GM23338 (cell line): ENCODE results near the gene PARD6A. TPM values are rescaled to one million over a fixed set of nuclear protein-coding genes. Genes with fewer than 3 reads are reported as not detected.

Experiments
- ATAC-seq: fragments of 200-7000 bp; cut with Tn5 transposase; 3 replicates; pipeline ENCODE4 v1.9.1; 2020
- DNase-seq: peaks from one replicate; pipeline ENCODE4 v3.0.0-alpha.2; 2015; ENCODE audit warnings: low spot score
- H2AFZ ChIP-seq: fragments of 200-600 bp; sonication (generic); 2 replicates; pipeline ENCODE4 v1.8.0; 2016; ENCODE audit warnings: antibody characterized with exemption, mild to moderate bottlenecking, moderate library complexity
- H3F3A ChIP-seq: fragments of 200-600 bp; sonication (generic); replicated peaks from 2 replicates; pipeline ENCODE4 v1.8.0; 2017; ENCODE audit warnings: antibody characterized with exemption, mixed run types, low read depth
- H3K27ac ChIP-seq: fragments of 200-600 bp; sonication (generic); 2 replicates; pipeline ENCODE4 v1.6.1; 2016; ENCODE audit warnings: low read depth
- H3K27me3 ChIP-seq: fragments of 200-600 bp; sonication (generic); 2 replicates; pipeline ENCODE4 v1.8.0; 2016; ENCODE audit warnings: mild to moderate bottlenecking, mixed run types, moderate library complexity; ENCODE audit not compliant: insufficient read depth
- H3K36me3 ChIP-seq: fragments of 200-600 bp; sonication (generic); 2 replicates; pipeline ENCODE4 v1.8.0; 2016; ENCODE audit warnings: mild to moderate bottlenecking; ENCODE audit not compliant: insufficient read depth
- H3K4me1 ChIP-seq: fragments of 200-600 bp; sonication (generic); 2 replicates; pipeline ENCODE4 v1.8.0; 2016; ENCODE audit warnings: mild to moderate bottlenecking, moderate library complexity; ENCODE audit not compliant: insufficient read depth
- H3K4me2 ChIP-seq: fragments of 200-600 bp; sonication (generic); 2 replicates; pipeline ENCODE4 v1.7.1; 2017; ENCODE audit warnings: mixed run types
- H3K4me3 ChIP-seq: fragments of 200-600 bp; sonication (generic); 2 replicates; pipeline ENCODE4 v1.6.1; 2016; ENCODE audit warnings: mixed run types
- H3K79me2 ChIP-seq: fragments of 200-600 bp; sonication (generic); replicated peaks from 2 replicates; pipeline ENCODE4 v1.8.0; 2017; ENCODE audit warnings: mild to moderate bottlenecking; ENCODE audit not compliant: insufficient read depth
- H3K9me2 ChIP-seq: fragments of 200-600 bp; sonication (generic); 2 replicates; pipeline ENCODE4 v1.8.0; 2017; ENCODE audit not compliant: insufficient read depth
- H4K20me1 ChIP-seq: fragments of 200-600 bp; sonication (generic); replicated peaks from 2 replicates; pipeline ENCODE4 v1.8.0; 2017; ENCODE audit warnings: mild to moderate bottlenecking; ENCODE audit not compliant: insufficient read depth
- H3K27ac Mint-ChIP-seq: 2 replicates; pipeline ENCODE4 v1.8.0; 2020; ENCODE audit warnings: inconsistent platforms, mild to moderate bottlenecking, moderate library complexity, mixed read lengths
- H3K27me3 Mint-ChIP-seq: 3 replicates; pipeline ENCODE4 v1.8.0; 2022; ENCODE audit warnings: low read depth, mild to moderate bottlenecking, moderate library complexity, mixed read lengths, inconsistent platforms; ENCODE audit not compliant: insufficient read depth, poor library complexity
- H3K36me3 Mint-ChIP-seq: 3 replicates; pipeline ENCODE4 v1.8.0; 2021; ENCODE audit warnings: low read depth, mild to moderate bottlenecking, inconsistent platforms, moderate library complexity, mixed read lengths
- H3K4me1 Mint-ChIP-seq: 3 replicates; pipeline ENCODE4 v1.8.0; 2020; ENCODE audit warnings: mild to moderate bottlenecking, inconsistent platforms, mixed read lengths
- H3K4me3 Mint-ChIP-seq: 3 replicates; pipeline ENCODE4 v1.8.0; 2021; ENCODE audit warnings: moderate library complexity, mild to moderate bottlenecking, inconsistent platforms, mixed read lengths
- H3K9me3 Mint-ChIP-seq: 3 replicates; pipeline ENCODE4 v1.8.0; 2020; ENCODE audit warnings: moderate library complexity, mild to moderate bottlenecking, inconsistent platforms, mixed read lengths
- CREB1 ChIP-seq: fragments of 250-450 bp; sonication (Bioruptor Pico); IDR thresholded peaks from 2 replicates; pipeline ENCODE4 v1.5.0; 2020; ENCODE audit warnings: low read depth, mild to moderate bottlenecking, moderate library complexity
- CTCF ChIP-seq, 2 experiments: fragments of 200-600 bp in 1 of 2; sonication (generic) in 1 of 2; conservative IDR thresholded peaks; 2 replicates each; pipeline versions ENCODE4 v1.5.1 to v1.6.1; 2016 to 2017; ENCODE audit warnings: antibody characterized with exemption in 2 of 2, low read depth in 2 of 2, mild to moderate bottlenecking in 2 of 2, moderate library complexity in 1 of 2
- ETS1 ChIP-seq: IDR thresholded peaks from 2 replicates; pipeline ENCODE4 v1.6.1; 2016; ENCODE audit warnings: antibody characterized with exemption
- EZH2phosphoT487 ChIP-seq: fragments of 200-600 bp; sonication (generic); IDR thresholded peaks from one replicate; pipeline ENCODE4 v1.8.1; 2018; ENCODE audit warnings: antibody characterized with exemption; ENCODE audit not compliant: unreplicated experiment
- NANOG ChIP-seq: IDR thresholded peaks from 2 replicates; pipeline ENCODE4 v1.6.1; 2016; ENCODE audit warnings: antibody characterized with exemption, borderline replicate concordance
- POLR2AphosphoS5 ChIP-seq: IDR thresholded peaks from 2 replicates; pipeline ENCODE4 v1.6.1; 2016; ENCODE audit warnings: antibody characterized with exemption, low read depth
- REST ChIP-seq: IDR thresholded peaks from one replicate; pipeline ENCODE4 v1.6.1; 2018; ENCODE audit warnings: antibody characterized with exemption; ENCODE audit not compliant: unreplicated experiment
- STAT1 ChIP-seq: IDR thresholded peaks from one replicate; pipeline ENCODE4 v1.6.1; 2016; ENCODE audit warnings: antibody characterized with exemption; ENCODE audit not compliant: unreplicated experiment
- ZNF331 ChIP-seq: fragments of 250-450 bp; sonication (Bioruptor Pico); IDR thresholded peaks from 2 replicates; pipeline ENCODE4 v1.5.0; 2020; ENCODE audit warnings: low read depth, mild to moderate bottlenecking, moderate library complexity
- polyA plus RNA-seq: library from polyadenylated mRNA; unstranded; fragments of >200 nt; fragmentation: Nextera tagmentation; extraction: Ambion mirVana; gene quantifications from 2 replicates; pipeline ENCODE4 v1.2.1, GENCODE V29; 2016
- total RNA-seq: library from RNA; depleted of rRNA; stranded (reverse); fragments of >200 nt; shearing (Covaris generic); gene quantifications from 2 replicates; pipeline ENCODE4 v1.2.3, GENCODE V29; 2014

Gene PARD6A
- total and polyA plus RNA-seq, 2 experiments from 2014 or later: 11.1 to 15.7 TPM

- H3K4me3 Mint-ChIP-seq: no peak overlapping the region
- peaks cover 10% of the 10 kb centered on the region for H4K20me1 ChIP-seq
- no peak overlapping the region for H2AFZ ChIP-seq
- H3K27ac ChIP-seq: no peak overlapping the region
- H3K36me3 Mint-ChIP-seq: peaks cover 6% of the 10 kb centered on the region; the same call in 2 of the 3 replicates
- H3K27me3 ChIP-seq: no peaks in the 10 kb centered on the region
- DNase-seq (no peak), ATAC-seq (no peak)
- H3K27me3 Mint-ChIP-seq: no peaks in the 10 kb centered on the region
- H3K4me3 ChIP-seq: no peak overlapping the region
- no peaks in the 10 kb centered on the region for H3K9me2 ChIP-seq
- H3K4me2 ChIP-seq: no peak overlapping the region
- H3K27ac Mint-ChIP-seq: no peak overlapping the region
- no peaks in the 10 kb centered on the region for H3K9me3 Mint-ChIP-seq
- H3K4me1 ChIP-seq: no peaks in the 10 kb centered on the region
- H3K79me2 ChIP-seq: peaks cover 38% of the 10 kb centered on the region
- H3F3A ChIP-seq: no peaks in the 10 kb centered on the region
- H3K4me1 Mint-ChIP-seq: 0 out of 3 replicates have a peak, but pooled peaks cover 2% of the 10 kb centered on the region
- no peak for TF ChIP-seq ZNF331 (CRISPR knock-in tag)
- no peak for TF ChIP-seq NANOG
- TF ChIP-seq EZH2phosphoT487: no peak
- no peaks in the 10 kb centered on the region for H3K36me3 ChIP-seq
These were observed 36.8 kb downstream of the PARD6A start for GRCh38 chr16:67697422-67698185.

GRCh38 chr16:67699265-67699664 lies 38.5 kb downstream of the PARD6A start:
- H3K9me2 ChIP-seq: no peaks in the 10 kb centered on the region
- Mint-ChIP-seq H3K27me3 (no peaks in the 10 kb centered on the region), H3K9me3 (no peaks in the 10 kb centered on the region), H3K36me3 (peaks cover 6% of the 10 kb centered on the region; the same call in 2 of the 3 replicates), H3K27ac (no peak overlapping the region), H3K4me3 (no peak overlapping the region), H3K4me1 (0 out of 3 replicates have a peak, but pooled peaks cover 2% of the 10 kb centered on the region)
- no peaks in the 10 kb centered on the region for H3K27me3 ChIP-seq
- no peaks in the 10 kb centered on the region for H3K36me3 ChIP-seq
- peaks cover 10% of the 10 kb centered on the region for H4K20me1 ChIP-seq
- no peak overlapping the region for H2AFZ ChIP-seq
- no peaks in the 10 kb centered on the region for H3K4me1 ChIP-seq
- TF ChIP-seq EZH2phosphoT487 (no peak), CREB1 (CRISPR knock-in tag) (no peak), POLR2AphosphoS5 (no peak), NANOG (no peak), ETS1 (no peak), STAT1 (no peak), REST (no peak), ZNF331 (CRISPR knock-in tag) (no peak), CTCF (conservative IDR thresholded peaks at IDR 0.05; ENCODE audit: low read depth in 2 of 2) (no peak)
- no peaks in the 10 kb centered on the region for H3F3A ChIP-seq
- no peak overlapping the region for H3K27ac ChIP-seq
- H3K4me3 ChIP-seq: no peak overlapping the region
- ATAC-seq (no peak), DNase-seq (no peak)
- H3K79me2 ChIP-seq: peaks cover 54% of the 10 kb centered on the region
- H3K4me2 ChIP-seq: no peak overlapping the region
